ENCODE results near the gene PHF12.

GRCh38 chr17:28908640-28909167, 42.6 kb downstream of the PHF12 start:
- TF ChIP-seq, protein P1, sequence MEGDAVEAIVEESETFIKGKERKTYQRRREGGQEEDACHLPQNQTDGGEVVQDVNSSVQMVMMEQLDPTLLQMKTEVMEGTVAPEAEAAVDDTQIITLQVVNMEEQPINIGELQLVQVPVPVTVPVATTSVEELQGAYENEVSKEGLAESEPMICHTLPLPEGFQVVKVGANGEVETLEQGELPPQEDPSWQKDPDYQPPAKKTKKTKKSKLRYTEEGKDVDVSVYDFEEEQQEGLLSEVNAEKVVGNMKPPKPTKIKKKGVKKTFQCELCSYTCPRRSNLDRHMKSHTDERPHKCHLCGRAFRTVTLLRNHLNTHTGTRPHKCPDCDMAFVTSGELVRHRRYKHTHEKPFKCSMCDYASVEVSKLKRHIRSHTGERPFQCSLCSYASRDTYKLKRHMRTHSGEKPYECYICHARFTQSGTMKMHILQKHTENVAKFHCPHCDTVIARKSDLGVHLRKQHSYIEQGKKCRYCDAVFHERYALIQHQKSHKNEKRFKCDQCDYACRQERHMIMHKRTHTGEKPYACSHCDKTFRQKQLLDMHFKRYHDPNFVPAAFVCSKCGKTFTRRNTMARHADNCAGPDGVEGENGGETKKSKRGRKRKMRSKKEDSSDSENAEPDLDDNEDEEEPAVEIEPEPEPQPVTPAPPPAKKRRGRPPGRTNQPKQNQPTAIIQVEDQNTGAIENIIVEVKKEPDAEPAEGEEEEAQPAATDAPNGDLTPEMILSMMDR (IDR thresholded peaks at IDR 0.05): no peak
- TF ChIP-seq POLR2A (IDR thresholded peaks at IDR 0.05): no peak
- TF ChIP-seq EP300 (IDR thresholded peaks at IDR 0.05): no peak
